WTC11 (cell line): ENCODE data around the gene ANGEL1.

Experiments
- MYBL2 ChIP-seq: sonication (generic); formaldehyde crosslinking; IDR thresholded peaks from 2 replicates; pipeline ENCODE4 v1.8.1; 2023; ENCODE audit warnings: mild to moderate bottlenecking, moderate library complexity, missing genetic modification reagents
- ZNF396 ChIP-seq: fragments of 250-450 bp; sonication (Bioruptor Pico); IDR thresholded peaks from 2 replicates; pipeline ENCODE4 v1.8.0; 2021; ENCODE audit warnings: mild to moderate bottlenecking, moderate library complexity, borderline replicate concordance
- TF ChIP-seq, protein P1 (sequence below): sonication (generic); formaldehyde crosslinking; IDR thresholded peaks from 2 replicates; pipeline ENCODE4 v1.8.0; 2022; ENCODE audit warnings: mild to moderate bottlenecking, missing genetic modification reagents
- TF ChIP-seq, protein P2 (sequence below): fragments of 200-600 bp; IDR thresholded peaks from 2 replicates; pipeline ENCODE4 v1.8.0; 2022; ENCODE audit warnings: antibody characterized with exemption
- TF ChIP-seq, protein P3 (sequence below): sonication (generic); formaldehyde crosslinking; IDR thresholded peaks from 2 replicates; pipeline ENCODE4 v1.8.1; 2022; ENCODE audit warnings: low read depth, missing genetic modification reagents, borderline replicate concordance

- TF ChIP-seq, protein P1, sequence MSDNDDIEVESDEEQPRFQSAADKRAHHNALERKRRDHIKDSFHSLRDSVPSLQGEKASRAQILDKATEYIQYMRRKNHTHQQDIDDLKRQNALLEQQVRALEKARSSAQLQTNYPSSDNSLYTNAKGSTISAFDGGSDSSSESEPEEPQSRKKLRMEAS (CRISPR knock-in tag) = no peak
- TF ChIP-seq, protein P2, sequence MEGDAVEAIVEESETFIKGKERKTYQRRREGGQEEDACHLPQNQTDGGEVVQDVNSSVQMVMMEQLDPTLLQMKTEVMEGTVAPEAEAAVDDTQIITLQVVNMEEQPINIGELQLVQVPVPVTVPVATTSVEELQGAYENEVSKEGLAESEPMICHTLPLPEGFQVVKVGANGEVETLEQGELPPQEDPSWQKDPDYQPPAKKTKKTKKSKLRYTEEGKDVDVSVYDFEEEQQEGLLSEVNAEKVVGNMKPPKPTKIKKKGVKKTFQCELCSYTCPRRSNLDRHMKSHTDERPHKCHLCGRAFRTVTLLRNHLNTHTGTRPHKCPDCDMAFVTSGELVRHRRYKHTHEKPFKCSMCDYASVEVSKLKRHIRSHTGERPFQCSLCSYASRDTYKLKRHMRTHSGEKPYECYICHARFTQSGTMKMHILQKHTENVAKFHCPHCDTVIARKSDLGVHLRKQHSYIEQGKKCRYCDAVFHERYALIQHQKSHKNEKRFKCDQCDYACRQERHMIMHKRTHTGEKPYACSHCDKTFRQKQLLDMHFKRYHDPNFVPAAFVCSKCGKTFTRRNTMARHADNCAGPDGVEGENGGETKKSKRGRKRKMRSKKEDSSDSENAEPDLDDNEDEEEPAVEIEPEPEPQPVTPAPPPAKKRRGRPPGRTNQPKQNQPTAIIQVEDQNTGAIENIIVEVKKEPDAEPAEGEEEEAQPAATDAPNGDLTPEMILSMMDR = no peak
- TF ChIP-seq ZNF396 (CRISPR knock-in tag) (no peak), MYBL2 (CRISPR knock-in tag) (no peak)
- TF ChIP-seq, protein P3, sequence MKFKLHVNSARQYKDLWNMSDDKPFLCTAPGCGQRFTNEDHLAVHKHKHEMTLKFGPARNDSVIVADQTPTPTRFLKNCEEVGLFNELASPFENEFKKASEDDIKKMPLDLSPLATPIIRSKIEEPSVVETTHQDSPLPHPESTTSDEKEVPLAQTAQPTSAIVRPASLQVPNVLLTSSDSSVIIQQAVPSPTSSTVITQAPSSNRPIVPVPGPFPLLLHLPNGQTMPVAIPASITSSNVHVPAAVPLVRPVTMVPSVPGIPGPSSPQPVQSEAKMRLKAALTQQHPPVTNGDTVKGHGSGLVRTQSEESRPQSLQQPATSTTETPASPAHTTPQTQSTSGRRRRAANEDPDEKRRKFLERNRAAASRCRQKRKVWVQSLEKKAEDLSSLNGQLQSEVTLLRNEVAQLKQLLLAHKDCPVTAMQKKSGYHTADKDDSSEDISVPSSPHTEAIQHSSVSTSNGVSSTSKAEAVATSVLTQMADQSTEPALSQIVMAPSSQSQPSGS (CRISPR knock-in tag) = no peak
These were observed 50.1 kb downstream of the ANGEL1 start for GRCh38 chr14:76762411-76763095.
